A673 (cell line): ENCODE results near the gene ADARB2.

Source experiments
- CTCF ChIP-seq: fragments of 300-800, 200-600 bp; sonication (generic); conservative IDR thresholded peaks from 2 replicates; pipeline ENCODE4 v1.5.1; 2017; ENCODE audit warnings: low read depth, mild to moderate bottlenecking, antibody characterized with exemption, low read length, moderate library complexity, mixed read lengths
- EZH2 ChIP-seq: fragments of 200-600 bp; sonication (generic); IDR thresholded peaks from 2 replicates; pipeline ENCODE4 v1.6.1; 2017; ENCODE audit warnings: borderline replicate concordance, low read depth, mild to moderate bottlenecking, mixed read lengths, antibody characterized with exemption, low read length; ENCODE audit not compliant: poor library complexity, severe bottlenecking

DNA sequence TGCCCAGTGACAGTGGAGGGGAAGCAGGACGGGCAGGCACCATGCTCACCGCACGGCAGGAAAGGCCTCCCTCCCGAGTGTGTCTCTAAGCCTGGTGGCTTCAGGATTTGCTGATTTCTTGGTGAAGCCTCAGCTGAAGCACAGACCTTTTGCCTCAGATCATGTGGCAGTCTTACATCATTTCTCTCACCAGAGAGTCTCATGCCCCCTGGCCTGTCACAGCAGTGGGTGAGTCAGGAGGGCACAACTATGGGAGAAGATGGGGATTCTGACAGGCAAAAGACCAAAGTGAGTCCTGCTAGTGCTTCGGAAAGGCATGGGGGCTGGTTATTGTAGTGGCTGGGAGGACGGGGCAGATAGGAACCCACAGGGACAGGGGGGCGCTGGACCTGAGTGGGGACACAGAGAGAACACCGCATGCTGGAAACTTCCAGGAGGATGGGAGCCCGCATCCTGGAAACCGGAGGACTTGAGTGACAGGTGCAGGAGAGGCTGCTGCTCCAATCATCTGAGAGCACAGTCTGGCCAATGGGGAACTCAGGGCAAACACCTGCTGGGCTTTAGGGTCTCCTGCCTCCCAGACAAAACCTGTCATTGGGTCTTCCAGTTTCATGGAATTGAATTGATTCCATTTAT is 166.8 kb downstream of the ADARB2 start:
- no peak for TF ChIP-seq CTCF
- no peak for TF ChIP-seq EZH2
